ENCODE measurements around the gene CRYBG2. TPM values are rescaled to one million over a fixed set of nuclear protein-coding genes. Genes with fewer than 3 reads are reported as not detected.

The CRYBG2 gene
- total and polyA plus RNA-seq, 10 of the 15 experiments (the other 5 are each of a cell fraction or from before 2014, with no cell fraction given), result 0.03 to 1.2 (median 0.11) TPM; not detected in 4

- WGBS (ENCODE audit: insufficient coverage, insufficient replicate concordance, low lambda C conversion rate, missing lambda C conversion rate), result 66% methylated on average over 4 of the region's 4 CpGs
- no peak for DNase-seq (ENCODE audit: low read depth, low spot score)
- H3K27ac ChIP-seq (ENCODE audit: control insufficient read depth, insufficient read depth), result no peak overlapping the region
- no peak overlapping the region for H2AFZ ChIP-seq (ENCODE audit: control insufficient read depth, low read depth, low read length)
- H3K36me3 ChIP-seq (ENCODE audit: control insufficient read depth in 2 of 2, insufficient read depth in 2 of 2, low read length in 1 of 2), result peaks cover 3 to 6% of the 10 kb centered on the region in 2 experiments; a peak in 2 of 4 replicates
- H3K27me3 ChIP-seq (replicated peaks in 1 of 2; ENCODE audit: control insufficient read depth in 2 of 2, insufficient read depth in 2 of 2, low read length in 1 of 2), result no peaks in the 10 kb centered on the region
- TF ChIP-seq ZNF622 (IDR thresholded peaks at IDR 0.05) (no peak), E2F4 (IDR thresholded peaks at IDR 0.05; ENCODE audit: low read depth, low read length) (no peak), ZNF24 (IDR thresholded peaks at IDR 0.05) (no peak), ZBED1 (IDR thresholded peaks at IDR 0.05; ENCODE audit: borderline replicate concordance) (no peak), MEF2A (IDR thresholded peaks at IDR 0.05; ENCODE audit: insufficient read depth, low read depth, low read length) (no peak), SREBF1 (IDR thresholded peaks at IDR 0.05; ENCODE audit: low read length) (no peak), USF2 (IDR thresholded peaks at IDR 0.05; ENCODE audit: borderline replicate concordance, low read depth, low read length) (no peak)
- TF ChIP-seq, protein P1, sequence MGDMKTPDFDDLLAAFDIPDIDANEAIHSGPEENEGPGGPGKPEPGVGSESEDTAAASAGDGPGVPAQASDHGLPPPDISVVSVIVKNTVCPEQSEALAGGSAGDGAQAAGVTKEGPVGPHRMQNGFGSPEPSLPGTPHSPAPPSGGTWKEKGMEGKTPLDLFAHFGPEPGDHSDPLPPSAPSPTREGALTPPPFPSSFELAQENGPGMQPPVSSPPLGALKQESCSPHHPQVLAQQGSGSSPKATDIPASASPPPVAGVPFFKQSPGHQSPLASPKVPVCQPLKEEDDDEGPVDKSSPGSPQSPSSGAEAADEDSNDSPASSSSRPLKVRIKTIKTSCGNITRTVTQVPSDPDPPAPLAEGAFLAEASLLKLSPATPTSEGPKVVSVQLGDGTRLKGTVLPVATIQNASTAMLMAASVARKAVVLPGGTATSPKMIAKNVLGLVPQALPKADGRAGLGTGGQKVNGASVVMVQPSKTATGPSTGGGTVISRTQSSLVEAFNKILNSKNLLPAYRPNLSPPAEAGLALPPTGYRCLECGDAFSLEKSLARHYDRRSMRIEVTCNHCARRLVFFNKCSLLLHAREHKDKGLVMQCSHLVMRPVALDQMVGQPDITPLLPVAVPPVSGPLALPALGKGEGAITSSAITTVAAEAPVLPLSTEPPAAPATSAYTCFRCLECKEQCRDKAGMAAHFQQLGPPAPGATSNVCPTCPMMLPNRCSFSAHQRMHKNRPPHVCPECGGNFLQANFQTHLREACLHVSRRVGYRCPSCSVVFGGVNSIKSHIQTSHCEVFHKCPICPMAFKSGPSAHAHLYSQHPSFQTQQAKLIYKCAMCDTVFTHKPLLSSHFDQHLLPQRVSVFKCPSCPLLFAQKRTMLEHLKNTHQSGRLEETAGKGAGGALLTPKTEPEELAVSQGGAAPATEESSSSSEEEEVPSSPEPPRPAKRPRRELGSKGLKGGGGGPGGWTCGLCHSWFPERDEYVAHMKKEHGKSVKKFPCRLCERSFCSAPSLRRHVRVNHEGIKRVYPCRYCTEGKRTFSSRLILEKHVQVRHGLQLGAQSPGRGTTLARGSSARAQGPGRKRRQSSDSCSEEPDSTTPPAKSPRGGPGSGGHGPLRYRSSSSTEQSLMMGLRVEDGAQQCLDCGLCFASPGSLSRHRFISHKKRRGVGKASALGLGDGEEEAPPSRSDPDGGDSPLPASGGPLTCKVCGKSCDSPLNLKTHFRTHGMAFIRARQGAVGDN (IDR thresholded peaks at IDR 0.05), result no peak
- ChIA-PET CTCF (interaction anchor here (0.8 to 18.0 kb wide), 12 partner anchors 7 to 133 kb away, joined by 3 to 879 read pairs (median 35); partner anchors contain the start of genes CD52, CEP85 and UBXN11), RAD21 (ENCODE audit: unreplicated experiment) (interaction anchor here (3.6 to 8.7 kb wide), 3 partner anchors 35 to 134 kb away, joined by 20 to 477 read pairs (median 29); partner anchors contain the start of gene CD52), SMC1A (ENCODE audit: uncharacterized antibody, unreplicated experiment) (interaction anchor here (0.7 to 11.1 kb wide), 5 partner anchors 8 to 81 kb away, joined by 4 to 474 read pairs (median 17); partner anchors contain the start of genes CD52 and UBXN11), POLR2A (interaction anchor here (9.2 kb wide), 1 partner anchor 35 kb away, joined by 253 read pairs; the partner anchor contains the start of gene CD52)
- H3K79me2 ChIP-seq (ENCODE audit: control insufficient read depth, insufficient read depth, low read length), result peaks cover 26% of the 10 kb centered on the region
- H3K4me2 ChIP-seq (ENCODE audit: control insufficient read depth, insufficient read depth), result no peak overlapping the region
- no peaks in the 10 kb centered on the region for H4K20me1 ChIP-seq (ENCODE audit: control insufficient read depth, insufficient read depth)
- no peak overlapping the region for H3K9ac ChIP-seq (ENCODE audit: control insufficient read depth, insufficient read depth, low read length)
- ATAC-seq, result no peak
- BruUV-seq (replicated peaks), result no TSS peak
- in situ Hi-C loops (cut with MboI) (no loop called here), intact Hi-C loops (cut with micrococcal nuclease; ENCODE audit: unreplicated experiment) (no loop called here)
- FAIRE-seq, result no peak
- peaks cover 68% of the 10 kb centered on the region for H3K4me1 ChIP-seq (ENCODE audit: control insufficient read depth, insufficient read depth, low read length)
- no peak overlapping the region for H3K4me3 ChIP-seq
- no peaks in the 10 kb centered on the region for H3K9me3 ChIP-seq (replicated peaks; ENCODE audit: control insufficient read depth, insufficient read depth, low read length)
Observed at GRCh38 chr1:26283279-26283853, 70.6 kb downstream of the CRYBG2 start.

Data from GM12878 (cell line).